Measurements from ENCODE around the gene COL3A1.

- TF ChIP-seq, protein P1, sequence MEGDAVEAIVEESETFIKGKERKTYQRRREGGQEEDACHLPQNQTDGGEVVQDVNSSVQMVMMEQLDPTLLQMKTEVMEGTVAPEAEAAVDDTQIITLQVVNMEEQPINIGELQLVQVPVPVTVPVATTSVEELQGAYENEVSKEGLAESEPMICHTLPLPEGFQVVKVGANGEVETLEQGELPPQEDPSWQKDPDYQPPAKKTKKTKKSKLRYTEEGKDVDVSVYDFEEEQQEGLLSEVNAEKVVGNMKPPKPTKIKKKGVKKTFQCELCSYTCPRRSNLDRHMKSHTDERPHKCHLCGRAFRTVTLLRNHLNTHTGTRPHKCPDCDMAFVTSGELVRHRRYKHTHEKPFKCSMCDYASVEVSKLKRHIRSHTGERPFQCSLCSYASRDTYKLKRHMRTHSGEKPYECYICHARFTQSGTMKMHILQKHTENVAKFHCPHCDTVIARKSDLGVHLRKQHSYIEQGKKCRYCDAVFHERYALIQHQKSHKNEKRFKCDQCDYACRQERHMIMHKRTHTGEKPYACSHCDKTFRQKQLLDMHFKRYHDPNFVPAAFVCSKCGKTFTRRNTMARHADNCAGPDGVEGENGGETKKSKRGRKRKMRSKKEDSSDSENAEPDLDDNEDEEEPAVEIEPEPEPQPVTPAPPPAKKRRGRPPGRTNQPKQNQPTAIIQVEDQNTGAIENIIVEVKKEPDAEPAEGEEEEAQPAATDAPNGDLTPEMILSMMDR (IDR thresholded peaks at IDR 0.05; ENCODE audit: insufficient read depth, low read length, poor library complexity, severe bottlenecking) = no peak
- no peak for TF ChIP-seq EZH2phosphoT487 (conservative IDR thresholded peaks at IDR 0.05; ENCODE audit: low read length)
Measured at GRCh38 chr2:188997263-188997662, 23.1 kb downstream of the COL3A1 start.

All from SU-DHL-6 (cell line).